ENCODE data around the gene MEGF9. TPM values are rescaled to one million over a fixed set of nuclear protein-coding genes. Genes with fewer than 3 reads are reported as not detected.

MEGF9 gene
- polyA plus RNA-seq, 1 of the 3 experiments (the other 2 are of a cell fraction) = 1.8 TPM

DNA sequence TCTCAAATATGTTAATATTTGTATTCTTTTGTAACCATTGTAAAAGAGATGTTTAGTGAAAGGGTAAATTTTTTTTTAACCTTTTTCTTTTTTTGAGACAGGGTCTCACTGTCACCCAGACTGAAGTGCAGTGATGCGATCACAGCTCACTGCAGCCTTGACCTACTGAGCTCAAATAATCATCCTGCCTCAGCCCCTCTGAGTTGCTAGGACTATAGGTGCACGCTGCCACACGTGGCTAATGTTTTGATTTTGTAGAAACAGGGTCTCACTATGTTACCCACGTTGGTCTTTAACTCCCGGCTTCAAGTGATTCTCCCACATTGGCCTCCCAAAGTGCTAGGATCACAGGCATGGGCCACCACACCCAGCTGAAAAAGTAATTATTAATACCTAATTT is 76.4 kb downstream of the MEGF9 start:
- Histone ChIP-seq H2AFZ (ENCODE audit: low read depth) (no peak overlapping the region), H3K36me3 (replicated peaks in 1 of 2; ENCODE audit: control insufficient read depth in 1 of 2, insufficient read depth in 2 of 2, low read length in 1 of 2) (peaks cover 0 to 4% of the 10 kb centered on the region in 2 experiments), H3K27ac (ENCODE audit: low read depth in 2 of 2, low read length in 1 of 2) (no peak overlapping the region), H3K27me3 (ENCODE audit: insufficient read depth) (no peaks in the 10 kb centered on the region), H3K4me2 (no peak overlapping the region), H3K9me2 (0 out of 2 replicates have a peak, but pooled peaks cover 3% of the 10 kb centered on the region), H3K9ac (no peak overlapping the region), H3F3A (replicated peaks; ENCODE audit: insufficient read depth) (no peaks in the 10 kb centered on the region), H3K4me1 (ENCODE audit: control insufficient read depth in 1 of 2, insufficient read depth in 2 of 2, low read depth in 1 of 2, low read length in 1 of 2) (no peaks in the 10 kb centered on the region; a peak in 1 of 4 replicates), H3K9me3 (no peaks in the 10 kb centered on the region; the same call in 1 of the 2 replicates), H3K4me3 (ENCODE audit: low read depth in 2 of 2, low read length in 1 of 2) (no peak overlapping the region), H4K20me1 (ENCODE audit: insufficient read depth) (no peaks in the 10 kb centered on the region), H3K79me2 (ENCODE audit: insufficient read depth) (no peaks in the 10 kb centered on the region)
- CTCF ChIA-PET = interaction anchor here (0.9 to 1.5 kb wide), 2 partner anchors 18 to 299 kb away, joined by 3 to 8 read pairs; no protein-coding TSS in a partner anchor
- POLR2A ChIA-PET = no interaction called here
- no peak for DNase-seq
- 83% methylated on average over 5 of the region's 5 CpGs for WGBS (ENCODE audit: low lambda C conversion rate)
- TF ChIP-seq FOSL2 (IDR thresholded peaks at IDR 0.05; ENCODE audit: borderline replicate concordance, low read depth) (no peak), ELF1 (IDR thresholded peaks at IDR 0.05) (no peak), FOXM1 (IDR thresholded peaks at IDR 0.05; ENCODE audit: low read depth) (no peak), MAX (IDR thresholded peaks at IDR 0.05; ENCODE audit: low read depth) (no peak), MXI1 (IDR thresholded peaks at IDR 0.05; ENCODE audit: low read depth, low read length) (no peak)
- TF ChIP-seq, protein P1, sequence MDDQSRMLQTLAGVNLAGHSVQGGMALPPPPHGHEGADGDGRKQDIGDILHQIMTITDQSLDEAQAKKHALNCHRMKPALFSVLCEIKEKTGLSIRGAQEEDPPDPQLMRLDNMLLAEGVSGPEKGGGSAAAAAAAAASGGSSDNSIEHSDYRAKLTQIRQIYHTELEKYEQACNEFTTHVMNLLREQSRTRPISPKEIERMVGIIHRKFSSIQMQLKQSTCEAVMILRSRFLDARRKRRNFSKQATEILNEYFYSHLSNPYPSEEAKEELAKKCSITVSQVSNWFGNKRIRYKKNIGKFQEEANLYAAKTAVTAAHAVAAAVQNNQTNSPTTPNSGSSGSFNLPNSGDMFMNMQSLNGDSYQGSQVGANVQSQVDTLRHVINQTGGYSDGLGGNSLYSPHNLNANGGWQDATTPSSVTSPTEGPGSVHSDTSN (IDR thresholded peaks at IDR 0.05) = no peak
- TF ChIP-seq, protein P2, sequence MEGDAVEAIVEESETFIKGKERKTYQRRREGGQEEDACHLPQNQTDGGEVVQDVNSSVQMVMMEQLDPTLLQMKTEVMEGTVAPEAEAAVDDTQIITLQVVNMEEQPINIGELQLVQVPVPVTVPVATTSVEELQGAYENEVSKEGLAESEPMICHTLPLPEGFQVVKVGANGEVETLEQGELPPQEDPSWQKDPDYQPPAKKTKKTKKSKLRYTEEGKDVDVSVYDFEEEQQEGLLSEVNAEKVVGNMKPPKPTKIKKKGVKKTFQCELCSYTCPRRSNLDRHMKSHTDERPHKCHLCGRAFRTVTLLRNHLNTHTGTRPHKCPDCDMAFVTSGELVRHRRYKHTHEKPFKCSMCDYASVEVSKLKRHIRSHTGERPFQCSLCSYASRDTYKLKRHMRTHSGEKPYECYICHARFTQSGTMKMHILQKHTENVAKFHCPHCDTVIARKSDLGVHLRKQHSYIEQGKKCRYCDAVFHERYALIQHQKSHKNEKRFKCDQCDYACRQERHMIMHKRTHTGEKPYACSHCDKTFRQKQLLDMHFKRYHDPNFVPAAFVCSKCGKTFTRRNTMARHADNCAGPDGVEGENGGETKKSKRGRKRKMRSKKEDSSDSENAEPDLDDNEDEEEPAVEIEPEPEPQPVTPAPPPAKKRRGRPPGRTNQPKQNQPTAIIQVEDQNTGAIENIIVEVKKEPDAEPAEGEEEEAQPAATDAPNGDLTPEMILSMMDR (IDR thresholded peaks at IDR 0.05) = no peak

GRCh38 chr9:120636194-120636957 is 77.9 kb downstream of the MEGF9 start:
- Histone ChIP-seq H3K4me3 (ENCODE audit: low read depth in 2 of 2, low read length in 1 of 2) (no peak overlapping the region), H3F3A (replicated peaks; ENCODE audit: insufficient read depth) (no peaks in the 10 kb centered on the region), H2AFZ (ENCODE audit: low read depth) (no peak overlapping the region), H3K79me2 (ENCODE audit: insufficient read depth) (no peaks in the 10 kb centered on the region), H3K4me1 (ENCODE audit: control insufficient read depth in 1 of 2, insufficient read depth in 2 of 2, low read depth in 1 of 2, low read length in 1 of 2) (no peaks in the 10 kb centered on the region), H3K9ac (no peak overlapping the region), H3K4me2 (no peak overlapping the region), H3K27ac (ENCODE audit: low read depth in 2 of 2, low read length in 1 of 2) (no peak overlapping the region), H3K9me2 (no peaks in the 10 kb centered on the region), H3K27me3 (ENCODE audit: insufficient read depth) (no peaks in the 10 kb centered on the region), H3K36me3 (replicated peaks in 1 of 2; ENCODE audit: control insufficient read depth in 1 of 2, insufficient read depth in 2 of 2, low read length in 1 of 2) (peaks cover 0 to 4% of the 10 kb centered on the region in 2 experiments), H4K20me1 (ENCODE audit: insufficient read depth) (no peaks in the 10 kb centered on the region), H3K9me3 (no peaks in the 10 kb centered on the region; the same call in 1 of the 2 replicates)
- no peak for DNase-seq
- ChIA-PET POLR2A (no interaction called here), CTCF (no interaction called here)
- WGBS (ENCODE audit: low lambda C conversion rate) = 80% methylated on average over 25 of the region's 25 CpGs
- TF ChIP-seq MEF2A (IDR thresholded peaks at IDR 0.05; ENCODE audit: borderline replicate concordance, low read depth) (no peak), RCOR1 (IDR thresholded peaks at IDR 0.05; ENCODE audit: low read length) (no peak), SMC3 (IDR thresholded peaks at IDR 0.05; ENCODE audit: low read depth, low read length) (no peak), NRF1 (IDR thresholded peaks at IDR 0.05; ENCODE audit: low read depth, low read length) (no peak), REST (IDR thresholded peaks at IDR 0.05; ENCODE audit: low read depth, low read length) (no peak), JUND (IDR thresholded peaks at IDR 0.05) (no peak), RFX5 (IDR thresholded peaks at IDR 0.05; ENCODE audit: low read length) (no peak), SIN3A (IDR thresholded peaks at IDR 0.05; ENCODE audit: borderline replicate concordance, low read depth, low read length) (no peak), RAD21 (IDR thresholded peaks at IDR 0.05; ENCODE audit: low read length) (no peak), EP300 (IDR thresholded peaks at IDR 0.05; ENCODE audit: borderline replicate concordance in 1 of 2, low read depth in 1 of 2, low read length in 1 of 2) (no peak), MXI1 (IDR thresholded peaks at IDR 0.05; ENCODE audit: low read depth, low read length) (no peak), TAF1 (IDR thresholded peaks at IDR 0.05; ENCODE audit: borderline replicate concordance, low read depth, low read length) (no peak)

All from SK-N-SH (cell line).